UCSD-AML1 (cell line): ENCODE results near the gene NECTIN2.

Experiments used
- DNase-seq: peaks from one replicate; lab custom pipeline; 2025; ENCODE audit not compliant: unreplicated experiment; lab: John Stamatoyannopoulos, UW

Gene NECTIN2

DNA sequence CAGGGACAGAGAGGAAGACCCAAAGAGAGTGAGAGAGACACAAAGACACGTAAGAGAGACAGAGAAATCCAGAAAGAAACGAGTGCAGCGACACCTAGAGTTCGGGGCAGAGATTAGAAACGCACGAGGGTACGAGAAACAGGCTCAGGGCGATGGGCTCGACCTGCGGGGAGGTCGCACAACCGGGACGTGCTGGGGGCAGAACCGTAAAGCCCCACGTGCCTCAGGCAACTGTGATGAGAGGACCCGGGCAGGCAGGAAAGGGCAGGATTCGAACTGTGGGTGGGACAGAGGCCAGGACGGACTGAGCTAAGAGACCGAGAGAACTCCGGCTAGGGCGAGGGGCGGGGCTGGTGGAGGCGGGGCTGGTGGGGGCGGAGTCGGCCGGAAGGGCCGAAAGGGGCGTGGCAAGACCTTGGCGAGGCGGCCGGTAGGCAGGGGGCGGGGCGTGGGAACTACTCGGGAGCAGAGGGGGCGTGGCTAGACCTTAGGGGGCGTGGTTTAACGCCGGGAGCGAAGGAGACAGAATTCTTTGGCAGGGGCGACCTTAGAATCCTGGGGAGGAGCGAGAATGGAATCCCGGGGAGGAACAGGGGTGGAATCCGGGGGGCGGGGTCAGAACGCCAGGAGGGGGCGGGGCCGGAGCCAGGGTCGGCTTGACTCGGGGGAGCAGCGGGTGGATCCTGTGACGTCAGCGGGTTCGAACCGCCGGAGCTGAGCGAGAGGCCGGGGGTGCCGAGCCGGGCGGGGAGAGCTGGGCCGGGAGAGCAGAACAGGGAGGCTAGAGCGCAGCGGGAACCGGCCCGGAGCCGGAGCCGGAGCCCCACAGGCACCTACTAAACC, at the start of gene NECTIN2:
Gene NECTIN2 (plus strand): TSS at position 686 of the 843 bp plus-strand sequence. CDS start 229 bp downstream, outside the sequence.
- DNase-seq = peak; percentile 100

DNA sequence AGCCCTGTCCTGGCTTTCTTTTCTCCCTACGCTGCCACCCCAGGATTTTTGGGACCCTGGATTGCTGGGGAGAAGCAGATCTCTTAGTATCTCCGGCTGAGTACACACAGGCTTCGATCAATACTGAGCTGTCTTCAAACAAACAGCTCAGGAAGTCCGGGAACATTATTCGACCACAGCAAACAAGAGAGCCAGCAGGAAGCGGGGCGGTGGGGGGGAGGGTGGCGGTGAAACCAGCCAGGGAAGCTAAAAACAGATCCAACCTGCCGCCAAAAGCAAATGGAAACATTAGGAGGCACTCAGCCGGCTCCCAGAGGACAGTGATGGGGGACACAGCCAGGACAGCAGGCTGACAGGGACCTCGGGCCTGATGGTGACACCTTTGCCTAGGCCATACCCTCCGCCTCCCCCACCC, 49.4 kb upstream of the NECTIN2 start:
- peak; percentile 76 for DNase-seq

GRCh38 chr19:44799627-44800346, 46.3 kb upstream of the NECTIN2 start:
- DNase-seq = no peak

GRCh38 chr19:44800461-44800860, 45.6 kb upstream of the NECTIN2 start:
- DNase-seq = peak; percentile 87

DNA sequence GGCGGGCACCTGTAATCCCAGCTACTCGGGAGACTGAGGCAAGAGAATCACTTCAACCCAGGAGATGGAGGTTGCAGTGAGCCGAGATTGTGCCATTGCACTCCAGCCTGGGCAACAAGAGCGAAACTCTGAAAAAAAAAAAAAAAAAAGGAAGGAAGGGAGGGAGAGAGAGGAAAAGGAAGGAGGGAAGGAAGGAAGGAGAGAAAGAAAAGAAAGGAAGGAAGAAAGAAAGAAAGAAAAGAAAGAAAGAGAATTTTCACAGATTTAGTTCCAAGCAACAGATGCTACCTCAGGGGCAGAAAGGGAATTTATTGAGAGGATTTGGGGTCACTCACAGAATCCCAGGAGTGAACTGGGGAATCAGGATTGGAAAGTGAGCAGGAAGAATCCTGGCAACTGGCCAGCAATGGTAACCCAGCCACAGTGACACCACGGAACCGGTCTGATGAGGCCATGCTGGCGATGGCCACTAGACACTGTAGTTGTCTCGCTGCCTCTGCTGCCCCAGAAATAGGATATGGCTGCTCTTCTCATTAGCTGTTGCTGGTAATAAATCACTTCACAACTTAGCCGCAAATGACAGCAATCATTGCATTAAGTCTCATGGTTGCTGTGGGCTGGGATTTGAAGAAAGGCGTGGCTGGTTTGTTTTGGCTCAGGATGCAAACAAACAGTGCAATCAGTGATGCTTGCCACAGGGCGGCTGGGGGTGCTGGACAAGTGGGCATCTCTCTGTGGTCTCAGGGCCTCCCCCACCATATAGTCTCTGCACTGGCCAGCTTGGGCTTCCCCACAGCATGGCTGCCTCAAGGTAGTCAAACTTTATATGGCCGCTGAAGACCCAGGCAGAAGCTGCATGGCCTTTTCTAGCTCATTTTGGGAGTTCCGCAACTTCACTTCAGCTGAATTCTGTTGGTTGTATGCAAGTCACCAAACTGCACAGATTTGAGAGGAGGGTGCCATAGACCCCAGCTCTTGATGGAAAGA, 42.4 kb upstream of the NECTIN2 start:
- DNase-seq = no peak

DNA sequence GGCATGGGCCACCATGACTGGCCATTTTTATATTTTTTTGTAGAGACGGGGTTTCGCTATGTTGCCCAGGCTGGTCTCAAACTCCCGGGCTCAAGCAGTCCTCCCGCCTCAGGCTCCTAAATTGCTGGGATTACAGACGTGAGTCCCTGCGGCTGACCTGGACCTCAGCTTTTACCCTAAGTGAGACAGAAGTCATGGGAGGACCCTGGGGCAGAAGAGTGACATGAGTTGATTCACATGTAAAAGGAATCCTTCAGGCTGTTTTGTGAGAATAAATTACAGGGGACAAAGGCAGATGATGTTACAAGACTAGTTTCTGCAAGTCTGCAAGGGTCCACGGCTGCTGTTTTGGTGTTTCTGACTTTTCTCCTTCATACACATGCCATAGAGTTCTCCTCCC, 39.8 kb upstream of the NECTIN2 start:
- no peak for DNase-seq

GRCh38 chr19:44807162-44807561, 38.9 kb upstream of the NECTIN2 start:
- DNase-seq = no peak

DNA sequence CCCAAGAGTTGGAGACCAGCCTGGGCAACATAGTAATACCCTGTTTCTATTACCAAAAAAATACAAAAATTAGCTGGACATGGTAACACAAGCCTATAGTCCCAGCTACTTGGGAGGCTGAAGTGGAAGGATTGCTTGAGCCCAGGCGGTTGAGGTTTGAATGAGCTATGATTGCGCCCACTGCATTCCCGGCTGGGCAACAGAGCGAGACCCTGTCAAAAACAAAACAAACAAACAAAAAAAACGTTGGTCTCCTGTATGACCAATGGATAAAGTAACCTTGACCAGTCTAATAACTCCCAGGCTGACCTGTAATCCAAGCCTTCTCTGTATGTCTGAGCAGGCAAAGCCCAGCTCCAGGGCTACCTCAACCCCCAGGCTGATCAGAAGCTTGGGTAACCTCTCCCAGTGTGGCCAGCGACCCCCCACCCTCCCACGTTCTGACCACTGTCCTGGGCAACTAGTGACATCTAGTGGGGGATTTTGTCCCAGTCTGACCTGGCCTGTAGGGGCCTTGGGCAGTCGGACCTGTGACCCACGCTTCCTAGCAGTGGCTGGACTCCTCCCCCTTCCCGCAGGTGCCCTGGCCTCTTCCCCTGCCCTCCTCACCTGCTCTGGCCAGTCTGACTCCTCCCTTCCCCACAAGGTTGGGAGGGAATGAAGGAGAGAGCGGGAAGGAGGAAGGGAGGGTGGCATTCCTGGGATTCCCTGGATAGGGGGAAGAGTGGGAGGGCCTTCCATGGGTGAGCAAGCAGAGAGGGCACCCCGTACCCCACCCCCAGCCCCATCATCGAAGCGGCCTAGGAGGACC, 38.2 kb upstream of the NECTIN2 start:
- DNase-seq = peak; percentile 45

- peak; percentile 46 for DNase-seq
Measured at GRCh38 chr19:44808463-44809371, 37.4 kb upstream of the NECTIN2 start, which contains the start of gene BCAM. Gene BCAM, plus strand, starts transcription at chr19:44809103. Its CDS starts 22 bp downstream, at chr19:44809125.

DNA sequence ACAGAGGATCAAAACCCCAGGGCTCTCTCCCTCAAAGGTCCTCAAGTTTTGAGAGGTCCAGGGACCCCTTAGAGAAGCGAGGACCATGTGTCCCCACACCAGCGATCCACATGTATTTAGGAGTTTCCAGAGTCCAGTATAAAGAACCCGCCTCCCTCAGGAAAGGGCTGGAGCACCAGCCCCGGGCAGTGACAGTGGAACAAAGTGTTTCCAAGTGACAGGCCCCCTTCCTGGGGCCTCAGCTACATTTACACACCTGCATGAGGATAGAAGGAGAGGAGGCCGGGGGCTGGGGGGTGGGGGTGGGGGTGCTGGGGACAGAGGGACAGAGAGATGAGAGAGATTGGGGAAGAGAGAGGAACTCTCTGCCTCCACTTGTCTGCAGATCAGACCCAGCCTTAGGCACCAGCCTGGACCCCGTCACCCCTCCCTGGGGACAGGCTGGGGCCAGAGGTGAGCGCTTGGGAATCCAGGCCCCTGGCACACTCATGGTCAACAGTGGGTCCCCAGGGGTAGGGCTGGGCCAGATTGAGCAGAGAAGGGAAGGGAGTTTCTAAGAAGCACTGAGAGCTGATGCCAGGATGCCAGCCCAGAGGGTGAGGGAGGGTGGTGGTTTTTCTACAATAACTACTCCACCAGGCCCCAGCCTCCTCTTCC, 36.4 kb upstream of the NECTIN2 start:
- DNase-seq = no peak

GRCh38 chr19:44810234-44811121, 35.6 kb upstream of the NECTIN2 start:
- no peak for DNase-seq

DNA sequence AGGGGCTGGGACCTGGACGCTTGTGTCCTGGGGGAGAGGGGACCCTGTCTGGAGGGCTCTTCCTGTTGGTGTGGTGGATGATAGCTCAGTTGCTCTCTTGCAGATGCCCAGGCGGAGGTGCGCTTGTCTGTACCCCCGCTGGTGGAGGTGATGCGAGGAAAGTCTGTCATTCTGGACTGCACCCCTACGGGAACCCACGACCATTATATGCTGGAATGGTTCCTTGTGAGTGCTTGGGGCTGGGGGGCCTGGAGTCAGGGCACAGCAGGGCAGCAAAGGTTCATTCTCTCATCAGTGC, 35.0 kb upstream of the NECTIN2 start:
- DNase-seq = no peak

DNA sequence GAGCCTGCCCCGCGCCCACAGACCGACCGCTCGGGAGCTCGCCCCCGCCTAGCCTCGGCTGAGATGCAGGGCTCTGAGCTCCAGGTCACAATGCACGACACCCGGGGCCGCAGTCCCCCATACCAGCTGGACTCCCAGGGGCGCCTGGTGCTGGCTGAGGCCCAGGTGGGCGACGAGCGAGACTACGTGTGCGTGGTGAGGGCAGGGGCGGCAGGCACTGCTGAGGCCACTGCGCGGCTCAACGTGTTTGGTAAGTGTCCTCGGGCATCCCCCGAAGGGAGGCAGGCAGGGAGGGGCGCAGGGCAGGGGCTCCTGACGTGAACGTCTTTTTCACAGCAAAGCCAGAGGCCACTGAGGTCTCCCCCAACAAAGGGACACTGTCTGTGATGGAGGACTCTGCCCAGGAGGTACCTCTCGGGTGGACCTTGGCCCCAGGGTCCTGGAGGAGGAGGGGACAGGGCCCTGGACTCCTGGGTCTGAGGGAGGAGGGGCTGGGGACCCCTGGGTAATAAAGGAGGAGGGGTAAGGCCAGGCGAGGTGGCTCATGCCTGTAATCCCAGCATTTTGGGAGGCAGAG, 33.9 kb upstream of the NECTIN2 start:
- no peak for DNase-seq

- no peak for DNase-seq
Measured at GRCh38 chr19:44813070-44813840, 32.8 kb upstream of the NECTIN2 start.

DNA sequence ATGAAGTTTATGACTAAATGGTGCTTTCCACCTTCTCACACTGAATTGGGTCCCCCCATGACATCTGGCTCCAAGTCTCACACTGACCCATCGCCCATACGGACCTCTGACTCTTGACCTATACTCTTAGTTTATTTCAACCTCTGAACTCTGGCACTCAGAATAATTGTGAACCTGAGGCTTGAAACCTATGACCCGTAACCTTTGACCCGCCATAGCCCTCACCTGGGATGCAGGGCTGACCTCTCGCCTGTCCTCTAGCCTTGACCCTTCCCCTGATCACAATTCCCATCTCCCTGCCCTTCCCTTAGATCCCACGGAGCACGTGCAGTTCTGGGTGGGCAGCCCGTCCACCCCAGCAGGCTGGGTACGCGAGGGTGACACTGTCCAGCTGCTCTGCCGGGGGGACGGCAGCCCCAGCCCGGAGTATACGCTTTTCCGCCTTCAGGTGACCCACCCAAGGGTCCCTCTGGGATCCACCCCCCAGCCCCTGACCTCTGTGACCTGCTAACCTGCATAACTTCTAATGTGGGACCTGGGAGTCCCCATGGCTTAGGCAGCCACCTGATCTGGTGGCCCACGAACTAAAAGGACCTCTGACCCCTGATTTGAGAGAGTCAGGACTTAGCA, 32.1 kb upstream of the NECTIN2 start:
- no peak for DNase-seq

- DNase-seq = no peak
Measured at GRCh38 chr19:44814517-44814916, 31.6 kb upstream of the NECTIN2 start.
